HG02870 (cell line): ENCODE data around the gene SLC34A2.

Source experiments
- ATAC-seq: cut with Tn5 transposase; IDR thresholded peaks from one replicate; pipeline ENCODE4 v1.9.1; 2021; ENCODE audit warnings: mild to moderate bottlenecking, moderate library complexity; ENCODE audit not compliant: unreplicated experiment

The SLC34A2 gene

GRCh38 chr4:25722964-25723363, 67.3 kb downstream of the SLC34A2 start:
- no peak for ATAC-seq

GRCh38 chr4:25723409-25723808, 67.8 kb downstream of the SLC34A2 start:
- no peak for ATAC-seq

- no peak for ATAC-seq
Measured at GRCh38 chr4:25725870-25726269, 70.2 kb downstream of the SLC34A2 start.

GRCh38 chr4:25727711-25728493, 72.3 kb downstream of the SLC34A2 start:
- ATAC-seq = peak; percentile 51
